SK-N-SH (cell line): ENCODE data around the gene FARSB. TPM values are rescaled to one million over a fixed set of nuclear protein-coding genes. Genes with fewer than 3 reads are reported as not detected.

Experiments used
- CTCF ChIA-PET: fragments of 300-600, 350-600 bp; formaldehyde crosslinking; extraction: SDS; loops from one replicate; lab custom pipeline; 2021; lab: Yijun Ruan, JAX
- POLR2A ChIA-PET: fragments of 350-600 bp; sonication (Branson Sonifier 250); formaldehyde crosslinking; extraction: SDS; loops from one replicate; lab custom pipeline; 2020; ENCODE audit warnings: antibody characterized with exemption, inconsistent platforms; lab: Yijun Ruan, JAX
- DNase-seq: peaks from one replicate; pipeline ENCODE4 v3.0.0; 2012
- H2AFZ ChIP-seq: fragments of 200-600 bp; sonication (generic); 2 replicates; pipeline ENCODE4 v1.8.1; 2016; ENCODE audit warnings: antibody characterized with exemption, mild to moderate bottlenecking, low read depth
- H3F3A ChIP-seq: fragments of 200-600 bp; sonication (generic); replicated peaks from 2 replicates; pipeline ENCODE3; 2016; ENCODE audit warnings: antibody characterized with exemption, mild to moderate bottlenecking; ENCODE audit not compliant: insufficient read depth
- H3K27ac ChIP-seq, 2 experiments: fragments of 200-500 bp in 1 of 2; fragments of 200-600 bp in 1 of 2; sonication (Bioruptor generic) in 1 of 2; sonication (generic), shearing (Covaris generic) in 1 of 2; 2 replicates each; pipeline versions ENCODE4 v1.5.1 to v1.6.1; 2014 to 2016; ENCODE audit warnings: low read depth in 2 of 2, inconsistent platforms in 1 of 2, low read length in 1 of 2, mild to moderate bottlenecking in 1 of 2, mixed read lengths in 1 of 2
- H3K27me3 ChIP-seq: fragments of 200-600 bp; sonication (generic), shearing (Covaris generic); 2 replicates; pipeline ENCODE4 v1.6.1; 2016; ENCODE audit warnings: mixed run types; ENCODE audit not compliant: insufficient read depth
- H3K36me3 ChIP-seq, 2 experiments: fragments of 200-500 bp in 1 of 2; fragments of 200-600 bp in 1 of 2; sonication (Bioruptor generic) in 1 of 2; sonication (generic) in 1 of 2; replicated peaks in 1 of 2; 2 replicates each; pipeline versions ENCODE3 to v1.5.1; 2014 to 2016; ENCODE audit warnings: low read length in 1 of 2, mild to moderate bottlenecking in 1 of 2; ENCODE audit not compliant: insufficient read depth in 2 of 2, control insufficient read depth in 1 of 2
- H3K4me1 ChIP-seq, 2 experiments: fragments of 200-500 bp in 1 of 2; fragments of 200-600 bp in 1 of 2; sonication (Bioruptor generic) in 1 of 2; sonication (generic), shearing (Covaris generic) in 1 of 2; 2 replicates each; pipeline versions ENCODE4 v1.5.1 to v1.6.1; 2014 to 2016; ENCODE audit warnings: low read depth in 1 of 2, low read length in 1 of 2, mixed run types in 1 of 2; ENCODE audit not compliant: insufficient read depth in 2 of 2, control insufficient read depth in 1 of 2
- H3K4me2 ChIP-seq: fragments of 200-600 bp; sonication (generic), shearing (Covaris generic); 2 replicates; pipeline ENCODE4 v1.6.1; 2017; ENCODE audit warnings: mixed run types
- H3K4me3 ChIP-seq, 2 experiments: fragments of 200-500 bp in 1 of 2; fragments of 200-600 bp in 1 of 2; sonication (Bioruptor generic) in 1 of 2; sonication (generic), shearing (Covaris generic) in 1 of 2; 2 replicates each; pipeline versions ENCODE4 v1.5.1 to v1.8.1; 2014 to 2016; ENCODE audit warnings: low read depth in 2 of 2, inconsistent platforms in 1 of 2, low read length in 1 of 2, mild to moderate bottlenecking in 1 of 2, mixed read lengths in 1 of 2, moderate library complexity in 1 of 2
- H3K79me2 ChIP-seq: fragments of 200-600 bp; sonication (generic); 2 replicates; pipeline ENCODE4 v1.8.1; 2017; ENCODE audit warnings: mild to moderate bottlenecking; ENCODE audit not compliant: insufficient read depth
- H3K9ac ChIP-seq: fragments of 200-600 bp; sonication (generic); 2 replicates; pipeline ENCODE4 v1.6.1; 2017; ENCODE audit warnings: mixed run types
- H3K9me2 ChIP-seq: fragments of 200-600 bp; sonication (generic); 2 replicates; pipeline ENCODE4 v1.6.1; 2017; ENCODE audit warnings: mixed run types
- H3K9me3 ChIP-seq: fragments of 200-600 bp; sonication (generic); 2 replicates; pipeline ENCODE4 v1.6.1; 2017; ENCODE audit warnings: mixed run types, mild to moderate bottlenecking, moderate library complexity
- H4K20me1 ChIP-seq: fragments of 200-600 bp; sonication (generic); 2 replicates; pipeline ENCODE4 v1.6.1; 2017; ENCODE audit warnings: mild to moderate bottlenecking, mixed run types; ENCODE audit not compliant: insufficient read depth
- CTCF ChIP-seq: fragments of 200-600 bp; sonication (generic); IDR thresholded peaks from 2 replicates; pipeline ENCODE4 v1.6.1; 2017; ENCODE audit warnings: antibody characterized with exemption, mild to moderate bottlenecking, moderate library complexity
- EP300 ChIP-seq, 2 experiments: IDR thresholded peaks; 2 replicates each; pipeline versions ENCODE4 v1.4.0 to v1.6.1; 2012; ENCODE audit warnings: borderline replicate concordance in 1 of 2, low read depth in 1 of 2, low read length in 1 of 2
- EZH2phosphoT487 ChIP-seq: fragments of 200-600 bp; sonication (generic); IDR thresholded peaks from 2 replicates; pipeline ENCODE4 v1.6.1; 2017; ENCODE audit warnings: low read depth, mixed run types, mild to moderate bottlenecking, antibody characterized with exemption, moderate library complexity, borderline replicate concordance
- GABPA ChIP-seq: IDR thresholded peaks from 2 replicates; pipeline ENCODE4 v1.4.0; 2012; ENCODE audit warnings: low read depth, mild to moderate bottlenecking
- GATA2 ChIP-seq: sonication (generic); formaldehyde crosslinking; IDR thresholded peaks from 2 replicates; pipeline ENCODE4 v1.5.0; 2020; ENCODE audit warnings: mild to moderate bottlenecking, missing genetic modification reagents
- IRF3 ChIP-seq: fragments of 150-350 bp; IDR thresholded peaks from 2 replicates; pipeline ENCODE4 v1.6.1; 2016; ENCODE audit warnings: mild to moderate bottlenecking, low read depth, low read length
- MEF2A ChIP-seq: IDR thresholded peaks from 2 replicates; pipeline ENCODE4 v1.4.0; 2012; ENCODE audit warnings: low read depth, borderline replicate concordance
- RAD21 ChIP-seq: IDR thresholded peaks from 2 replicates; pipeline ENCODE4 v1.6.1; 2012; ENCODE audit warnings: mild to moderate bottlenecking, low read length
- TCF12 ChIP-seq: IDR thresholded peaks from 2 replicates; pipeline ENCODE4 v1.4.0; 2012
- USF1 ChIP-seq: IDR thresholded peaks from 2 replicates; pipeline ENCODE4 v1.4.0; 2012; ENCODE audit warnings: low read depth, borderline replicate concordance
- USF2 ChIP-seq: fragments of 150-350 bp; IDR thresholded peaks from 2 replicates; pipeline ENCODE4 v1.6.1; 2017; ENCODE audit warnings: antibody characterized with exemption, low read length, low read depth, borderline replicate concordance
- WGBS: methylation state at CpG from one replicate; pipeline ENCODE4 v1.1.6; 2017; ENCODE audit warnings: low lambda C conversion rate; 5-methylcytosine and 5-hydroxymethylcytosine counted together
- polyA plus RNA-seq, 3 experiments: library from polyadenylated mRNA; depleted of rRNA; stranded (reverse); fragments of >200 nt; gene quantifications; 2 replicates each; pipeline ENCODE4 v1.2.3, GENCODE V29; 2012

Gene FARSB
- polyA plus RNA-seq, 1 of the 3 experiments (the other 2 are of a cell fraction), result 15.4 TPM

- H3K9me2 ChIP-seq, result no peaks in the 10 kb centered on the region
- no peaks in the 10 kb centered on the region for H3K27me3 ChIP-seq
- DNase-seq, result no peak
- no peak overlapping the region for H3K4me3 ChIP-seq
- no peaks in the 10 kb centered on the region for H4K20me1 ChIP-seq
- no peak overlapping the region for H2AFZ ChIP-seq
- WGBS, result 97% methylated on average over 6 of the region's 6 CpGs
- CTCF ChIA-PET, result interaction anchor here (0.6 to 1.2 kb wide), 4 partner anchors 12 to 248 kb away, joined by 3 read pairs; a partner anchor contains a TSS
- H3F3A ChIP-seq, result peaks cover 13% of the 10 kb centered on the region
- no peak overlapping the region for H3K9ac ChIP-seq
- peaks cover 13 to 22% of the 10 kb centered on the region in 2 experiments for H3K36me3 ChIP-seq
- no peaks in the 10 kb centered on the region for H3K9me3 ChIP-seq
- TF ChIP-seq CTCF (no peak), EZH2phosphoT487 (no peak), EP300 (IDR thresholded peaks at IDR 0.05; ENCODE audit: borderline replicate concordance in 1 of 2, low read depth in 1 of 2, low read length in 1 of 2) (no peak), GATA2 (CRISPR knock-in tag) (no peak), USF1 (no peak)
- TF ChIP-seq, all 33 proteins: peak for 0
- no peaks in the 10 kb centered on the region for H3K79me2 ChIP-seq
- POLR2A ChIA-PET, result no interaction called here
- H3K4me2 ChIP-seq, result no peak overlapping the region
- peaks cover 0 to 8% of the 10 kb centered on the region in 2 experiments; a peak in 1 of 4 replicates for H3K4me1 ChIP-seq
- H3K27ac ChIP-seq, result no peak overlapping the region
Observed at GRCh38 chr2:222566229-222566628, 89.7 kb downstream of the FARSB start.

- WGBS, result 95% methylated on average over 6 of the region's 6 CpGs
- Histone ChIP-seq H3F3A (no peaks in the 10 kb centered on the region), H3K4me2 (no peak overlapping the region), H2AFZ (no peak overlapping the region), H3K27ac (no peak overlapping the region), H3K79me2 (no peaks in the 10 kb centered on the region), H3K36me3 (peaks cover 9 to 18% of the 10 kb centered on the region in 2 experiments), H3K9me2 (no peaks in the 10 kb centered on the region), H3K27me3 (no peaks in the 10 kb centered on the region), H4K20me1 (no peaks in the 10 kb centered on the region), H3K9me3 (no peaks in the 10 kb centered on the region), H3K9ac (no peak overlapping the region)
- no peak for DNase-seq
- ChIA-PET POLR2A (no interaction called here), CTCF (interaction anchor here (1.8 to 2.0 kb wide), 2 partner anchors 15 to 246 kb away, joined by 4 to 5 read pairs; no protein-coding TSS in a partner anchor)
- TF ChIP-seq GATA2 (CRISPR knock-in tag), result no peak
- no peak for TF ChIP-seq EP300 (IDR thresholded peaks at IDR 0.05; ENCODE audit: borderline replicate concordance in 1 of 2, low read depth in 1 of 2, low read length in 1 of 2)
- TF ChIP-seq TCF12, result no peak
- no peak for TF ChIP-seq USF1
- TF ChIP-seq MEF2A, result no peak
- TF ChIP-seq IRF3, result no peak
- TF ChIP-seq RAD21, result no peak
- TF ChIP-seq USF2, result no peak
- TF ChIP-seq GABPA, result no peak
- TF ChIP-seq, all 33 proteins: peak for 0
- Histone ChIP-seq H3K4me1 (no peaks in the 10 kb centered on the region), H3K4me3 (no peak overlapping the region)
Observed at GRCh38 chr2:222563936-222564335, 92.0 kb downstream of the FARSB start.
